C4-2B (cell line): ENCODE results near the gene CCL1.

ENCODE experiments used
- H3K27ac ChIP-seq: fragments of 450-650 bp; 2 replicates; pipeline ENCODE4 v1.5.1; 2017
- ZFX ChIP-seq: fragments of 450-650 bp; IDR thresholded peaks from 2 replicates; pipeline ENCODE4 v1.6.1; 2017
- TF ChIP-seq, protein P1 (sequence below): fragments of 450-650 bp; conservative IDR thresholded peaks from 2 replicates; pipeline ENCODE4 v1.5.1; 2017; ENCODE audit warnings: mild to moderate bottlenecking

CCL1 gene

DNA sequence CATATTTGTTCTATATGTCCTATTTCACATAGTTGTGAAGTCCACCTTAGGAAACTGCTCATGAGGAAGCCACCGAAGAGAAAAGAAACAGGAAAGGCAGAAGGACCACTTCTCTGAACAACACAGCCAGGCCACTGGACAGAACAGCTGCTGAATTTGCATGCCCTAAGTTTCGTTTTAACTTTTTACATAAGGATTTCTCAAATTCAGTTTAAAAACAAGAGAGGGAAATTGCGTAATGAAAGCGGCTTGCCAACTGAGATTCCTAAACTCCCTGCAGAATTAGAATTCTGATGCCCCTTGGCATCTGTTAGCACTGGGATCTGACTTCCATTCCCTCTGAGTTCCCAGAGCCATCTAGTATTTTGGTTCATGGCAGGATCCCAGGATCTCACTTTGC, 48.8 kb downstream of the CCL1 start:
- TF ChIP-seq, protein P1, sequence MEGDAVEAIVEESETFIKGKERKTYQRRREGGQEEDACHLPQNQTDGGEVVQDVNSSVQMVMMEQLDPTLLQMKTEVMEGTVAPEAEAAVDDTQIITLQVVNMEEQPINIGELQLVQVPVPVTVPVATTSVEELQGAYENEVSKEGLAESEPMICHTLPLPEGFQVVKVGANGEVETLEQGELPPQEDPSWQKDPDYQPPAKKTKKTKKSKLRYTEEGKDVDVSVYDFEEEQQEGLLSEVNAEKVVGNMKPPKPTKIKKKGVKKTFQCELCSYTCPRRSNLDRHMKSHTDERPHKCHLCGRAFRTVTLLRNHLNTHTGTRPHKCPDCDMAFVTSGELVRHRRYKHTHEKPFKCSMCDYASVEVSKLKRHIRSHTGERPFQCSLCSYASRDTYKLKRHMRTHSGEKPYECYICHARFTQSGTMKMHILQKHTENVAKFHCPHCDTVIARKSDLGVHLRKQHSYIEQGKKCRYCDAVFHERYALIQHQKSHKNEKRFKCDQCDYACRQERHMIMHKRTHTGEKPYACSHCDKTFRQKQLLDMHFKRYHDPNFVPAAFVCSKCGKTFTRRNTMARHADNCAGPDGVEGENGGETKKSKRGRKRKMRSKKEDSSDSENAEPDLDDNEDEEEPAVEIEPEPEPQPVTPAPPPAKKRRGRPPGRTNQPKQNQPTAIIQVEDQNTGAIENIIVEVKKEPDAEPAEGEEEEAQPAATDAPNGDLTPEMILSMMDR = no peak
- TF ChIP-seq ZFX = no peak
- no peak overlapping the region for H3K27ac ChIP-seq

DNA sequence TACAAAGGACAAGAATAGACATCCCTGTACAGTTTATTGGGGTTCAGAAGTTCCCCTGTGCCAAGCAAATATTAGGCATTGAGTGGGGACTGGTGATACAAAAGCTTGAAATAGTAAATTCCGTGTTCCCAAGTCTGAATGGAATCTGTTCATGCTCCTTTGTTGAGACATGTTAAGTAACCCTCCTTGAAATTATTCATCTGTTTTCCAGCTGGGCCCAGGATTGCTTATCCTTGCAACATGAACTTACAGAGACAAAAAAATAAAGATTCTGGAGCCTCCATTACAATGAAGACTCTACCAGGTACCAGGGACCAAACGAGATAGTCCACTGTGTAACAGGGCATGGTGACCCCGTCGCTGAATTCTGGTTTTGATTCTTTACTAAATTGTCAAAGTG, 49.9 kb downstream of the CCL1 start:
- H3K27ac ChIP-seq = no peak overlapping the region
- no peak for TF ChIP-seq ZFX
- TF ChIP-seq, protein P1 = no peak

DNA sequence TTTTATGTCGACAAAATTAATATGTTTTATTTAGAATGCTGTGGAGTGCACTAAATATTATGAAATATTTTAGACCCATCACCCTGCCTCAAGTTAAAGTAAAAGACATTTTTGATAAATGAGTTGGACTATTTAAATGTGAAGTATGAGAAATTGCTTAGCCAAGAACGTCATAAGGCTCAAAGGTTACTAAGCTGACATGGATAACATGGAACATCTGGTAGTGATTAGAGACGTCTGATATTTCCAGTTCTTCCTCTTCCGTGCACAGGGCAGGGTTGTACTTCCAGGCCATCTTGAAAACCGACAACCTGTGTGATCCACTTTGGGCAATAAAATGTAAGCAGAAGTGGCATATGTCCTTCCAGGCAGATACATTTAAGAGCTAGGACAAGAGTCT, 51.0 kb downstream of the CCL1 start:
- no peak for TF ChIP-seq ZFX
- TF ChIP-seq, protein P1 = no peak
- H3K27ac ChIP-seq = no peak overlapping the region

DNA sequence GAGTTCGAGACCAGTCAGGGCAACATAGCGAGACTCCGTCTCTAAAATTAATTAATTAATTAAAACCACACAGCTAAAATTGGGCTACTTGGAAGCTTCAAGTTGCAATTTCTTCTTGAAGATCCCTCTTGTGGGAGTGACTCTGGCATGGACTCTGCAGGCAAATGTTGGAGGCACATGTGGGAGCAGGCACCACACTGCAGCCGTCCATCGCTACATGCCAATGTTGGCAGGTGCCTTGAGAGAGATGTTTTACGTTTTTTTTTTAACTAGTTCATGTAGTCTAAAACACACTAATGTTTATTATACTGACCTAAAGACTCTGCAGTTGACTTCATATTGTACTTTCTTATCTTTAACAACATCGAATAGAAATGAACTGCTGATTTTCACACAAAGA, 51.7 kb downstream of the CCL1 start:
- TF ChIP-seq, protein P1 = no peak
- TF ChIP-seq ZFX = no peak
- no peak overlapping the region for H3K27ac ChIP-seq
